Vagina (tissue), 2 donors: ENCODE measurements around the gene SLCO1B3.

Experiments used
- POLR2A ChIP-seq, 2 donors: fragments of 450-650 bp; IDR thresholded peaks; one replicate each; pipeline ENCODE4 v1.6.1; 2017; ENCODE audit warnings: antibody characterized with exemption in 2 of 2, mild to moderate bottlenecking in 2 of 2, moderate library complexity in 2 of 2
- TF ChIP-seq, protein P1 (sequence below), 3 experiments: fragments of 450-650 bp in 2 of 3; fragments of 200-600 bp in 1 of 3; sonication (generic) in 1 of 3; IDR thresholded peaks; one replicate each; pipeline ENCODE4 v1.5.1; 2017 to 2019; ENCODE audit warnings: antibody characterized with exemption in 3 of 3, mild to moderate bottlenecking in 2 of 3, moderate library complexity in 2 of 3

DNA sequence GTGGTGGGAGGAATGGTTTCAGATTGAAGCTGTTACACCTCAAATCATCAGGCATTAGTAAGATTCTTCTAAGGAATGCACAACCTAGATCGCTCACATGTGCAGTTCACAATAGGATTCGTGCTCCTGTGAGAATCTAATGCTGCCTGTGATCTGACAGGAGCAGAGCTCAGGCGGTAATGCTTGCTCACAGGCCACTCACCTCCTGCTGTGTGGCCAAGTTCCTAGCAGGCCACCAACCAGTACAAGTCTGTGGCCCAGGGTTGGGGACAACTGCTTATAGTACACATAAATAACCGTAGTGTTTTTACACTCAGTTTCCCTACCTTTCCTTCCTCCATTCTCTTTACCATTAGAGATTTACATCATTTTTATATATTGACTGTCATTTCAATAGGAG is 121.4 kb downstream of the SLCO1B3 start:
- no peak for TF ChIP-seq POLR2A (IDR thresholded peaks at IDR 0.05)
- TF ChIP-seq, protein P1, sequence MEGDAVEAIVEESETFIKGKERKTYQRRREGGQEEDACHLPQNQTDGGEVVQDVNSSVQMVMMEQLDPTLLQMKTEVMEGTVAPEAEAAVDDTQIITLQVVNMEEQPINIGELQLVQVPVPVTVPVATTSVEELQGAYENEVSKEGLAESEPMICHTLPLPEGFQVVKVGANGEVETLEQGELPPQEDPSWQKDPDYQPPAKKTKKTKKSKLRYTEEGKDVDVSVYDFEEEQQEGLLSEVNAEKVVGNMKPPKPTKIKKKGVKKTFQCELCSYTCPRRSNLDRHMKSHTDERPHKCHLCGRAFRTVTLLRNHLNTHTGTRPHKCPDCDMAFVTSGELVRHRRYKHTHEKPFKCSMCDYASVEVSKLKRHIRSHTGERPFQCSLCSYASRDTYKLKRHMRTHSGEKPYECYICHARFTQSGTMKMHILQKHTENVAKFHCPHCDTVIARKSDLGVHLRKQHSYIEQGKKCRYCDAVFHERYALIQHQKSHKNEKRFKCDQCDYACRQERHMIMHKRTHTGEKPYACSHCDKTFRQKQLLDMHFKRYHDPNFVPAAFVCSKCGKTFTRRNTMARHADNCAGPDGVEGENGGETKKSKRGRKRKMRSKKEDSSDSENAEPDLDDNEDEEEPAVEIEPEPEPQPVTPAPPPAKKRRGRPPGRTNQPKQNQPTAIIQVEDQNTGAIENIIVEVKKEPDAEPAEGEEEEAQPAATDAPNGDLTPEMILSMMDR (IDR thresholded peaks at IDR 0.05): no peak
